HUDEP-2 (cell line): ENCODE data around the gene TPM2.
"Not testable (repeated sequence)": the region's sequence is repeated elsewhere in the genome, so short reads cannot be mapped to it uniquely, and the experiment has no call there.

ENCODE experiments used
- DNase-seq, 76 experiments: peaks; one replicate each; lab custom pipeline; 2025; ENCODE audit not compliant: unreplicated experiment in 76 of 76; lab: John Stamatoyannopoulos, UW

TPM2 gene

GRCh38 chr9:35637427-35637955 is 52.2 kb downstream of the TPM2 start:
- not testable (repeated sequence) for DNase-seq

- DNase-seq = not testable (repeated sequence)
These were observed 52.9 kb downstream of the TPM2 start for GRCh38 chr9:35636877-35637246.

GRCh38 chr9:35636135-35636876 is 53.4 kb downstream of the TPM2 start:
- DNase-seq = no peak

GRCh38 chr9:35635730-35636129 is 54.0 kb downstream of the TPM2 start:
- no peak for DNase-seq
